ENCODE measurements around the gene PRORP.
A peak's percentile ranks its signal among the peaks of the same experiment; 100 is the strongest.

The PRORP gene

GRCh38 chr14:35121887-35122695 lies at the start of gene PRORP, which contains the start of gene PPP2R3C:
Gene PRORP (plus strand): TSS chr14:35122552. CDS start chr14:35123246, 694 bp downstream.
Gene PPP2R3C (minus strand): TSS chr14:35121990. CDS start chr14:35121959, 31 bp downstream.
- H3K4me3 ChIP-seq (ENCODE audit: low read depth, low read length), result peak within 1 kb of the TSS; percentile 97
- no peak for TF ChIP-seq CTCF (IDR thresholded peaks at IDR 0.05; ENCODE audit: insufficient read depth, low read length, missing control alignments)
- ChIA-PET CTCF (interaction anchor here (0.9 to 4.3 kb wide), 5 partner anchors 18 to 449 kb away, joined by 3 to 30 read pairs (median 3); no protein-coding TSS in a partner anchor), POLR2A (interaction anchor here (0.6 to 1.3 kb wide), 6 partner anchors 8 to 472 kb away, joined by 3 to 6 read pairs (median 3); partner anchors contain the start of gene FAM177A1)
- peak; percentile 59 for DNase-seq (ENCODE audit: low read depth, low spot score)

- no peak for DNase-seq (ENCODE audit: low read depth, low spot score)
- ChIA-PET POLR2A (no interaction called here), CTCF (interaction anchor here (1.2 kb wide), 1 partner anchor 9 kb away, joined by 4 read pairs; no protein-coding TSS in a partner anchor)
- H3K4me3 ChIP-seq (ENCODE audit: low read depth, low read length), result no peak overlapping the region
- TF ChIP-seq CTCF (IDR thresholded peaks at IDR 0.05; ENCODE audit: insufficient read depth, low read length, missing control alignments), result no peak
Measured at GRCh38 chr14:35073486-35073885, 48.9 kb upstream of the PRORP start.

GRCh38 chr14:35078082-35078481 lies 44.3 kb upstream of the PRORP start:
- no peak overlapping the region for H3K4me3 ChIP-seq (ENCODE audit: low read depth, low read length)
- no peak for TF ChIP-seq CTCF (IDR thresholded peaks at IDR 0.05; ENCODE audit: insufficient read depth, low read length, missing control alignments)
- no peak for DNase-seq (ENCODE audit: low read depth, low spot score)
- CTCF ChIA-PET, result no interaction called here
- POLR2A ChIA-PET, result no interaction called here

- no peak overlapping the region for H3K4me3 ChIP-seq (ENCODE audit: low read depth, low read length)
- ChIA-PET CTCF (no interaction called here), POLR2A (no interaction called here)
- TF ChIP-seq CTCF (IDR thresholded peaks at IDR 0.05; ENCODE audit: insufficient read depth, low read length, missing control alignments), result no peak
- DNase-seq (ENCODE audit: low read depth, low spot score), result no peak
Measured at GRCh38 chr14:35079742-35080141, 42.6 kb upstream of the PRORP start.

GRCh38 chr14:35083530-35084150 lies 38.7 kb upstream of the PRORP start:
- no peak for DNase-seq (ENCODE audit: low read depth, low spot score)
- no peak overlapping the region for H3K4me3 ChIP-seq (ENCODE audit: low read depth, low read length)
- TF ChIP-seq CTCF (IDR thresholded peaks at IDR 0.05; ENCODE audit: insufficient read depth, low read length, missing control alignments), result no peak
- POLR2A ChIA-PET, result no interaction called here
- CTCF ChIA-PET, result no interaction called here

GRCh38 chr14:35085441-35085840 lies 36.9 kb upstream of the PRORP start:
- no peak for TF ChIP-seq CTCF (IDR thresholded peaks at IDR 0.05; ENCODE audit: insufficient read depth, low read length, missing control alignments)
- POLR2A ChIA-PET, result no interaction called here
- no peak overlapping the region for H3K4me3 ChIP-seq (ENCODE audit: low read depth, low read length)
- no peak for DNase-seq (ENCODE audit: low read depth, low spot score)
- CTCF ChIA-PET, result no interaction called here
